NB4 (cell line): ENCODE data around the gene POU2F1.

Experiments
- DNase-seq: peaks from one replicate; pipeline ENCODE4 v3.0.0; 2010; ENCODE audit warnings: low read depth
- H3K4me3 ChIP-seq: one replicate; pipeline ENCODE4 v1.5.1; 2011; ENCODE audit warnings: mild to moderate bottlenecking, low read depth, low read length, moderate library complexity
- CTCF ChIP-seq: IDR thresholded peaks from one replicate; pipeline ENCODE4 v1.5.1; 2012; ENCODE audit warnings: low read depth, low read length
- MAX ChIP-seq: IDR thresholded peaks from 2 replicates; pipeline ENCODE4 v1.6.1; 2011; ENCODE audit warnings: low read depth, low read length
- MYC ChIP-seq: IDR thresholded peaks from 2 replicates; pipeline ENCODE4 v1.6.1; 2011; ENCODE audit warnings: low read depth, low read length
- POLR2A ChIP-seq: IDR thresholded peaks from 2 replicates; pipeline ENCODE4 v1.6.1; 2011; ENCODE audit warnings: mild to moderate bottlenecking; ENCODE audit not compliant: insufficient read length; ENCODE audit errors: extremely low read depth

Gene POU2F1

GRCh38 chr1:167364826-167365225 is 144.1 kb downstream of the POU2F1 start:
- TF ChIP-seq POLR2A = no peak
- no peak for TF ChIP-seq MYC
- no peak for TF ChIP-seq MAX
- TF ChIP-seq CTCF = no peak
- H3K4me3 ChIP-seq = no peak overlapping the region
- no peak for DNase-seq

GRCh38 chr1:167365360-167365759 is 144.7 kb downstream of the POU2F1 start:
- no peak overlapping the region for H3K4me3 ChIP-seq
- TF ChIP-seq MYC = no peak
- no peak for TF ChIP-seq POLR2A
- TF ChIP-seq CTCF = no peak
- no peak for TF ChIP-seq MAX
- no peak for DNase-seq

GRCh38 chr1:167367705-167368104 is 147.0 kb downstream of the POU2F1 start:
- no peak for DNase-seq
- H3K4me3 ChIP-seq = no peak overlapping the region
- TF ChIP-seq POLR2A = no peak
- TF ChIP-seq MAX = no peak
- no peak for TF ChIP-seq MYC
- TF ChIP-seq CTCF = no peak

GRCh38 chr1:167369175-167369574 is 148.5 kb downstream of the POU2F1 start:
- H3K4me3 ChIP-seq = no peak overlapping the region
- no peak for TF ChIP-seq MAX
- no peak for TF ChIP-seq POLR2A
- TF ChIP-seq MYC = no peak
- TF ChIP-seq CTCF = no peak
- DNase-seq = no peak

- no peak overlapping the region for H3K4me3 ChIP-seq
- DNase-seq = no peak
- TF ChIP-seq MYC = no peak
- TF ChIP-seq CTCF = no peak
- no peak for TF ChIP-seq MAX
- no peak for TF ChIP-seq POLR2A
Observed at GRCh38 chr1:167369933-167370332, 149.2 kb downstream of the POU2F1 start.

GRCh38 chr1:167371030-167371429 is 150.3 kb downstream of the POU2F1 start:
- no peak for DNase-seq
- H3K4me3 ChIP-seq = no peak overlapping the region
- no peak for TF ChIP-seq MYC
- TF ChIP-seq CTCF = no peak
- no peak for TF ChIP-seq POLR2A
- no peak for TF ChIP-seq MAX
